Measurements from ENCODE around the gene KLHL29. TPM values are rescaled to one million over a fixed set of nuclear protein-coding genes. Genes with fewer than 3 reads are reported as not detected.

KLHL29 gene
- total and polyA plus RNA-seq, 2 experiments from 2014 or later: 1.5 to 6.5 TPM

DNA sequence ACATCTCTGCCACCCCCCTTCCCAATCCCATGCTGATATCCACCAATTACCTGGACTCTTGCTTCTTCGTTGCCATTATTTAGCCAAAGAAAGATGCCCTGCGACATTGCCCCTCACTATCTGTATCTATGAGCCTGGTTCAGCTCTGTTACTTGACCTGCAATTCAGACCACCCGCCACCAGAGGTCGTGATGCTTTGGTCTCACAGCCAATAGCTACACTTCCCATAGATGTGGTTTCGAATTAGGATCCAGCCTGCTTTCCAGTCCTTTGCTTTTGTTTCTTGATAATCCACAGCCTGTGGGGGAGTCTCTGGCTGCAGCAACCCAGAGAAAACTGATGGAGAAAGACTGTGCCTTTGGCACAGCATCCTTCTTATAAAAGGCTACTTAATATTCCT is 239.4 kb downstream of the KLHL29 start:
- peaks cover 7% of the 10 kb centered on the region; the same call in 2 of the 3 replicates for H3K36me3 Mint-ChIP-seq (ENCODE audit: low read depth)
- no peaks in the 10 kb centered on the region for H3K9me2 ChIP-seq (ENCODE audit: insufficient read depth)
- no peak overlapping the region for H3K27ac ChIP-seq (ENCODE audit: low read depth)
- DNase-seq (ENCODE audit: low spot score) (peak; percentile 72), ATAC-seq (peak; percentile 30; the same call in 2 of the 3 replicates)
- H3K27ac Mint-ChIP-seq: no peak overlapping the region
- no peaks in the 10 kb centered on the region for H3K36me3 ChIP-seq (ENCODE audit: insufficient read depth)
- no peaks in the 10 kb centered on the region for H4K20me1 ChIP-seq (replicated peaks; ENCODE audit: insufficient read depth)
- no peak overlapping the region for H2AFZ ChIP-seq
- no peaks in the 10 kb centered on the region for H3K4me1 ChIP-seq (ENCODE audit: insufficient read depth)
- no peak overlapping the region for H3K4me3 Mint-ChIP-seq
- H3K9me3 Mint-ChIP-seq: peaks cover 14% of the 10 kb centered on the region
- TF ChIP-seq CREB1 (CRISPR knock-in tag; IDR thresholded peaks at IDR 0.05; ENCODE audit: low read depth) (no peak), ZNF331 (CRISPR knock-in tag; IDR thresholded peaks at IDR 0.05; ENCODE audit: low read depth) (no peak), ZNF114 (CRISPR knock-in tag; IDR thresholded peaks at IDR 0.05) (no peak), POLR2AphosphoS5 (IDR thresholded peaks at IDR 0.05; ENCODE audit: low read depth) (no peak)
- TF ChIP-seq, protein P1, sequence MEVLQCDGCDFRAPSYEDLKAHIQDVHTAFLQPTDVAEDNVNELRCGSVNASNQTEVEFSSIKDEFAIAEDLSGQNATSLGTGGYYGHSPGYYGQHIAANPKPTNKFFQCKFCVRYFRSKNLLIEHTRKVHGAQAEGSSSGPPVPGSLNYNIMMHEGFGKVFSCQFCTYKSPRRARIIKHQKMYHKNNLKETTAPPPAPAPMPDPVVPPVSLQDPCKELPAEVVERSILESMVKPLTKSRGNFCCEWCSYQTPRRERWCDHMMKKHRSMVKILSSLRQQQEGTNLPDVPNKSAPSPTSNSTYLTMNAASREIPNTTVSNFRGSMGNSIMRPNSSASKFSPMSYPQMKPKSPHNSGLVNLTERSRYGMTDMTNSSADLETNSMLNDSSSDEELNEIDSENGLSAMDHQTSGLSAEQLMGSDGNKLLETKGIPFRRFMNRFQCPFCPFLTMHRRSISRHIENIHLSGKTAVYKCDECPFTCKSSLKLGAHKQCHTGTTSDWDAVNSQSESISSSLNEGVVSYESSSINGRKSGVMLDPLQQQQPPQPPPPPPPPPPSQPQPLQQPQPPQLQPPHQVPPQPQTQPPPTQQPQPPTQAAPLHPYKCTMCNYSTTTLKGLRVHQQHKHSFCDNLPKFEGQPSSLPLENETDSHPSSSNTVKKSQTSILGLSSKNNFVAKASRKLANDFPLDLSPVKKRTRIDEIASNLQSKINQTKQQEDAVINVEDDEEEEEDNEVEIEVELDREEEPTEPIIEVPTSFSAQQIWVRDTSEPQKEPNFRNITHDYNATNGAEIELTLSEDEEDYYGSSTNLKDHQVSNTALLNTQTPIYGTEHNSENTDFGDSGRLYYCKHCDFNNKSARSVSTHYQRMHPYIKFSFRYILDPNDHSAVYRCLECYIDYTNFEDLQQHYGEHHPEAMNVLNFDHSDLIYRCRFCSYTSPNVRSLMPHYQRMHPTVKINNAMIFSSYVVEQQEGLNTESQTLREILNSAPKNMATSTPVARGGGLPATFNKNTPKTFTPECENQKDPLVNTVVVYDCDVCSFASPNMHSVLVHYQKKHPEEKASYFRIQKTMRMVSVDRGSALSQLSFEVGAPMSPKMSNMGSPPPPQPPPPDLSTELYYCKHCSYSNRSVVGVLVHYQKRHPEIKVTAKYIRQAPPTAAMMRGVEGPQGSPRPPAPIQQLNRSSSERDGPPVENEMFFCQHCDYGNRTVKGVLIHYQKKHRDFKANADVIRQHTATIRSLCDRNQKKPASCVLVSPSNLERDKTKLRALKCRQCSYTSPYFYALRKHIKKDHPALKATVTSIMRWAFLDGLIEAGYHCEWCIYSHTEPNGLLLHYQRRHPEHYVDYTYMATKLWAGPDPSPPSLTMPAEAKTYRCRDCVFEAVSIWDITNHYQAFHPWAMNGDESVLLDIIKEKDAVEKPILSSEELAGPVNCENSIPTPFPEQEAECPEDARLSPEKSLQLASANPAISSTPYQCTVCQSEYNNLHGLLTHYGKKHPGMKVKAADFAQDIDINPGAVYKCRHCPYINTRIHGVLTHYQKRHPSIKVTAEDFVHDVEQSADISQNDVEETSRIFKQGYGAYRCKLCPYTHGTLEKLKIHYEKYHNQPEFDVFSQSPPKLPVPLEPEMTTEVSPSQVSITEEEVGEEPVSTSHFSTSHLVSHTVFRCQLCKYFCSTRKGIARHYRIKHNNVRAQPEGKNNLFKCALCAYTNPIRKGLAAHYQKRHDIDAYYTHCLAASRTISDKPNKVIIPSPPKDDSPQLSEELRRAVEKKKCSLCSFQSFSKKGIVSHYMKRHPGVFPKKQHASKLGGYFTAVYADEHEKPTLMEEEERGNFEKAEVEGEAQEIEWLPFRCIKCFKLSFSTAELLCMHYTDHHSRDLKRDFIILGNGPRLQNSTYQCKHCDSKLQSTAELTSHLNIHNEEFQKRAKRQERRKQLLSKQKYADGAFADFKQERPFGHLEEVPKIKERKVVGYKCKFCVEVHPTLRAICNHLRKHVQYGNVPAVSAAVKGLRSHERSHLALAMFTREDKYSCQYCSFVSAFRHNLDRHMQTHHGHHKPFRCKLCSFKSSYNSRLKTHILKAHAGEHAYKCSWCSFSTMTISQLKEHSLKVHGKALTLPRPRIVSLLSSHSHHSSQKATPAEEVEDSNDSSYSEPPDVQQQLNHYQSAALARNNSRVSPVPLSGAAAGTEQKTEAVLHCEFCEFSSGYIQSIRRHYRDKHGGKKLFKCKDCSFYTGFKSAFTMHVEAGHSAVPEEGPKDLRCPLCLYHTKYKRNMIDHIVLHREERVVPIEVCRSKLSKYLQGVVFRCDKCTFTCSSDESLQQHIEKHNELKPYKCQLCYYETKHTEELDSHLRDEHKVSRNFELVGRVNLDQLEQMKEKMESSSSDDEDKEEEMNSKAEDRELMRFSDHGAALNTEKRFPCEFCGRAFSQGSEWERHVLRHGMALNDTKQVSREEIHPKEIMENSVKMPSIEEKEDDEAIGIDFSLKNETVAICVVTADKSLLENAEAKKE (CRISPR knock-in tag; IDR thresholded peaks at IDR 0.05): no peak
- TF ChIP-seq, protein P2, sequence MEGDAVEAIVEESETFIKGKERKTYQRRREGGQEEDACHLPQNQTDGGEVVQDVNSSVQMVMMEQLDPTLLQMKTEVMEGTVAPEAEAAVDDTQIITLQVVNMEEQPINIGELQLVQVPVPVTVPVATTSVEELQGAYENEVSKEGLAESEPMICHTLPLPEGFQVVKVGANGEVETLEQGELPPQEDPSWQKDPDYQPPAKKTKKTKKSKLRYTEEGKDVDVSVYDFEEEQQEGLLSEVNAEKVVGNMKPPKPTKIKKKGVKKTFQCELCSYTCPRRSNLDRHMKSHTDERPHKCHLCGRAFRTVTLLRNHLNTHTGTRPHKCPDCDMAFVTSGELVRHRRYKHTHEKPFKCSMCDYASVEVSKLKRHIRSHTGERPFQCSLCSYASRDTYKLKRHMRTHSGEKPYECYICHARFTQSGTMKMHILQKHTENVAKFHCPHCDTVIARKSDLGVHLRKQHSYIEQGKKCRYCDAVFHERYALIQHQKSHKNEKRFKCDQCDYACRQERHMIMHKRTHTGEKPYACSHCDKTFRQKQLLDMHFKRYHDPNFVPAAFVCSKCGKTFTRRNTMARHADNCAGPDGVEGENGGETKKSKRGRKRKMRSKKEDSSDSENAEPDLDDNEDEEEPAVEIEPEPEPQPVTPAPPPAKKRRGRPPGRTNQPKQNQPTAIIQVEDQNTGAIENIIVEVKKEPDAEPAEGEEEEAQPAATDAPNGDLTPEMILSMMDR (conservative IDR thresholded peaks at IDR 0.05; ENCODE audit: low read depth in 2 of 2): peak; percentile 82 to 93
- H3K27me3 Mint-ChIP-seq (ENCODE audit: insufficient read depth, low read depth, poor library complexity): peaks cover 11% of the 10 kb centered on the region
- H3K4me2 ChIP-seq: no peak overlapping the region
- no peaks in the 10 kb centered on the region for H3K79me2 ChIP-seq (replicated peaks; ENCODE audit: insufficient read depth)
- H3F3A ChIP-seq (replicated peaks; ENCODE audit: low read depth): no peaks in the 10 kb centered on the region
- no peak overlapping the region for H3K4me3 ChIP-seq
- peaks cover 20% of the 10 kb centered on the region for H3K4me1 Mint-ChIP-seq
- H3K27me3 ChIP-seq (ENCODE audit: insufficient read depth): no peaks in the 10 kb centered on the region
